ENCODE results near the gene MEGF6.

- TF ChIP-seq CTCF (IDR thresholded peaks at IDR 0.05; ENCODE audit: extremely low read depth in 1 of 2, insufficient read depth in 1 of 2, low read depth in 1 of 2, low read length in 2 of 2) (no peak), POLR2AphosphoS5 (IDR thresholded peaks at IDR 0.05; ENCODE audit: insufficient read depth, low read depth, low read length) (no peak), JUN (IDR thresholded peaks at IDR 0.05; ENCODE audit: borderline replicate concordance, insufficient read depth, insufficient read length, low read depth) (no peak), EZH2 (IDR thresholded peaks at IDR 0.05; ENCODE audit: borderline replicate concordance, low read depth, low read length, severe bottlenecking) (no peak), MAX (IDR thresholded peaks at IDR 0.05; ENCODE audit: insufficient read depth, insufficient read length) (no peak), POLR2A (IDR thresholded peaks at IDR 0.05; ENCODE audit: low read depth, low read length) (no peak), FOS (IDR thresholded peaks at IDR 0.05; ENCODE audit: borderline replicate concordance, insufficient read depth, low read length) (no peak), MYC (IDR thresholded peaks at IDR 0.05; ENCODE audit: low read depth, low read length) (no peak)
Observed at GRCh38 chr1:3650248-3651025, 39.1 kb upstream of the MEGF6 start.

Data from endothelial cell of umbilical vein (primary cell).